HepG2 (cell line): Measurements from ENCODE around the gene ATG4D. TPM values are rescaled to one million over a fixed set of nuclear protein-coding genes. Genes with fewer than 3 reads are reported as not detected.

Experiments
- ATAC-seq: fragments of 200-7000 bp; cut with Tn5 transposase; 3 replicates; pipeline ENCODE4 v1.9.1; 2020; ENCODE audit warnings: mild to moderate bottlenecking, moderate library complexity
- BruUV-seq: library from RNA; stranded (reverse); fragments of 400-500 nt; replicated peaks from 2 replicates; lab custom pipeline; 2021; lab: Mats Ljungman, UMichigan
- CTCF ChIA-PET: fragments of 300-600 bp; formaldehyde crosslinking; extraction: SDS; loops from one replicate; lab custom pipeline; 2021; ENCODE audit warnings: low total read pairs, inconsistent platforms, low intra/inter-chr PET ratio; lab: Yijun Ruan, JAX
- POLR2A ChIA-PET: fragments of 350-600 bp; sonication (Branson Sonifier 250); formaldehyde crosslinking; loops from one replicate; lab custom pipeline; 2020; ENCODE audit warnings: antibody characterized with exemption, inconsistent platforms; lab: Yijun Ruan, JAX
- DNase-seq: peaks from one replicate; pipeline ENCODE4 v3.0.0-alpha.2; 2015; ENCODE audit warnings: low spot score
- FAIRE-seq: peaks from 3 replicates; lab custom pipeline; 2011; peaks lifted over from hg19 to GRCh38; lab: Jason Lieb, UNC
- H2AFZ ChIP-seq: one replicate; pipeline ENCODE4 v1.6.1; 2011; ENCODE audit warnings: low read length, inconsistent platforms
- H3K27ac ChIP-seq: fragments of 300-600 bp; 3 replicates; pipeline ENCODE4 v1.8.0; 2011; ENCODE audit warnings: mixed run types, mild to moderate bottlenecking, mixed read lengths, low read length, inconsistent platforms; ENCODE audit not compliant: insufficient read depth; ENCODE audit errors: extremely low read length
- H3K27me3 ChIP-seq, 2 experiments: fragments of 200-600 bp in 1 of 2; 2 replicates in 1 of 2; 3 replicates in 1 of 2; pipeline versions ENCODE4 v1.6.0 to v1.8.0; 2011; ENCODE audit warnings: low read length in 2 of 2, mild to moderate bottlenecking in 2 of 2, moderate library complexity in 2 of 2, inconsistent platforms in 1 of 2; ENCODE audit not compliant: insufficient read depth in 2 of 2, control insufficient read depth in 1 of 2
- H3K36me3 ChIP-seq, 2 experiments: fragments of 200-600 bp in 1 of 2; replicated peaks in 1 of 2; 2 replicates in 1 of 2; 3 replicates in 1 of 2; pipeline versions ENCODE4 v1.5.1 to v1.8.0; 2011; ENCODE audit warnings: low read length in 2 of 2, inconsistent platforms in 1 of 2; ENCODE audit not compliant: insufficient read depth in 2 of 2, control insufficient read depth in 1 of 2
- H3K4me1 ChIP-seq: 2 replicates; pipeline ENCODE4 v1.5.1; 2012; ENCODE audit warnings: low read length, inconsistent platforms; ENCODE audit not compliant: insufficient read depth
- H3K4me2 ChIP-seq: 2 replicates; pipeline ENCODE4 v1.6.0; 2011; ENCODE audit warnings: low read depth, low read length, inconsistent platforms
- H3K4me3 ChIP-seq, 3 experiments: fragments of 200-600 bp in 1 of 3; sonication (generic), shearing (Covaris generic) in 1 of 3; replicated peaks in 1 of 3; 2 replicates each; pipeline ENCODE4 v1.5.1; 2011 to 2016; ENCODE audit warnings: low read length in 3 of 3, inconsistent platforms in 2 of 3, low read depth in 2 of 3, mild to moderate bottlenecking in 2 of 3, control low read depth in 1 of 3, mixed read lengths in 1 of 3; ENCODE audit not compliant: insufficient read depth in 1 of 3
- H3K79me2 ChIP-seq: one replicate; pipeline ENCODE4 v1.6.1; 2011; ENCODE audit warnings: low read length, inconsistent platforms; ENCODE audit not compliant: insufficient read depth
- H3K9ac ChIP-seq: 2 replicates; pipeline ENCODE4 v1.6.0; 2011; ENCODE audit warnings: mild to moderate bottlenecking, low read depth, low read length, inconsistent platforms; ENCODE audit not compliant: insufficient read depth
- H3K9me3 ChIP-seq: 2 replicates; pipeline ENCODE4 v1.5.1; 2012; ENCODE audit warnings: mild to moderate bottlenecking, low read length
- H4K20me1 ChIP-seq: 2 replicates; pipeline ENCODE4 v1.6.0; 2011; ENCODE audit warnings: inconsistent platforms, mild to moderate bottlenecking, low read length, moderate library complexity; ENCODE audit not compliant: insufficient read depth
- AKAP8 ChIP-seq: sonication (generic); formaldehyde crosslinking; IDR thresholded peaks from 2 replicates; pipeline ENCODE4 v1.5.1; 2020; ENCODE audit warnings: mild to moderate bottlenecking, missing genetic modification reagents
- DR1 ChIP-seq: sonication (generic); formaldehyde crosslinking; IDR thresholded peaks from 2 replicates; pipeline ENCODE4 v1.8.0; 2021; ENCODE audit warnings: mild to moderate bottlenecking, missing genetic modification reagents, inconsistent platforms
- SRF ChIP-seq: IDR thresholded peaks from 2 replicates; pipeline ENCODE4 v1.6.1; 2011; ENCODE audit warnings: mild to moderate bottlenecking, low read depth, low read length, moderate library complexity
- ZNF12 ChIP-seq: sonication (generic); formaldehyde crosslinking; IDR thresholded peaks from 2 replicates; pipeline ENCODE4 v1.5.0; 2020; ENCODE audit warnings: missing genetic modification reagents
- ZNF572 ChIP-seq: sonication (generic); formaldehyde crosslinking; IDR thresholded peaks from 2 replicates; pipeline ENCODE4 v1.5.1; 2020; ENCODE audit warnings: mild to moderate bottlenecking, missing genetic modification reagents
- ZNF770 ChIP-seq: sonication (generic); formaldehyde crosslinking; IDR thresholded peaks from 2 replicates; pipeline ENCODE4 v1.5.0; 2020; ENCODE audit warnings: mild to moderate bottlenecking, missing genetic modification reagents
- WGBS: methylation state at CpG from one replicate; pipeline ENCODE4 v1.1.6; 2017; ENCODE audit warnings: low lambda C conversion rate; 5-methylcytosine and 5-hydroxymethylcytosine counted together
- in situ Hi-C: cut with HindIII; loops from 2 replicates; pipeline ENCODE4 v1.10.0; 2017; ENCODE audit warnings: low pct_unique_long_range_greater_than_20kb; ENCODE audit not compliant: extremely low pct_ligation_motif_present
- intact Hi-C: fragments of 100-400 bp; cut with micrococcal nuclease; formaldehyde crosslinking; loops from one replicate; pipeline ENCODE4 v1.10.0; 2022; ENCODE audit not compliant: unreplicated experiment
- polyA plus RNA-seq, 8 experiments: library from polyadenylated mRNA; depleted of rRNA in 3 of 8; stranded (reverse) in 7 of 8; unstranded in 1 of 8; fragments of >200 nt; fragmentation: Illumina TruSeq in 4 of 8; extraction: Trizol in 4 of 8; gene quantifications; 2 replicates each; pipeline versions ENCODE4 v1.2.1 to v1.2.3, GENCODE V29; 2011 to 2016; ENCODE audit warnings: low read depth in 4 of 8, missing spikeins in 1 of 8, mixed read lengths in 1 of 8; ENCODE audit not compliant: insufficient read depth in 1 of 8
- total RNA-seq, 5 experiments: library from RNA; depleted of rRNA; stranded (reverse); fragments of >200 nt; fragmentation: Illumina TruSeq; extraction: Trizol; gene quantifications; 2 replicates each; pipeline ENCODE4 v1.2.3, GENCODE V29; 2016; ENCODE audit warnings: low read depth in 1 of 5
- TF ChIP-seq, protein P1 (sequence below): sonication (generic); formaldehyde crosslinking; IDR thresholded peaks from 2 replicates; pipeline ENCODE4 v1.8.1; 2023; ENCODE audit warnings: mild to moderate bottlenecking, missing genetic modification reagents

Gene ATG4D
- total and polyA plus RNA-seq, 2 of the 13 experiments (the other 11 are each of a cell fraction or from before 2014, with no cell fraction given) = 17.8 to 19.0 TPM

GRCh38 chr19:10532457-10532856, 11.2 kb upstream of the ATG4D start:
- Histone ChIP-seq H3K9ac (no peak overlapping the region), H3K79me2 (no peaks in the 10 kb centered on the region), H3K36me3 (no peaks in the 10 kb centered on the region), H3K9me3 (no peaks in the 10 kb centered on the region), H3K4me1 (peaks cover 20% of the 10 kb centered on the region; the same call in 1 of the 2 replicates), H3K27me3 (peaks cover 1 to 5% of the 10 kb centered on the region in 2 experiments; a peak in 1 of 5 replicates), H3K4me2 (no peak overlapping the region), H4K20me1 (no peaks in the 10 kb centered on the region), H2AFZ (no peak overlapping the region), H3K4me3 (no peak overlapping the region), H3K27ac (no peak overlapping the region)
- ChIA-PET POLR2A (no interaction called here), CTCF (no interaction called here)
- no peak for TF ChIP-seq ZNF572 (CRISPR knock-in tag)
- TF ChIP-seq SRF = no peak
- TF ChIP-seq, protein P1, sequence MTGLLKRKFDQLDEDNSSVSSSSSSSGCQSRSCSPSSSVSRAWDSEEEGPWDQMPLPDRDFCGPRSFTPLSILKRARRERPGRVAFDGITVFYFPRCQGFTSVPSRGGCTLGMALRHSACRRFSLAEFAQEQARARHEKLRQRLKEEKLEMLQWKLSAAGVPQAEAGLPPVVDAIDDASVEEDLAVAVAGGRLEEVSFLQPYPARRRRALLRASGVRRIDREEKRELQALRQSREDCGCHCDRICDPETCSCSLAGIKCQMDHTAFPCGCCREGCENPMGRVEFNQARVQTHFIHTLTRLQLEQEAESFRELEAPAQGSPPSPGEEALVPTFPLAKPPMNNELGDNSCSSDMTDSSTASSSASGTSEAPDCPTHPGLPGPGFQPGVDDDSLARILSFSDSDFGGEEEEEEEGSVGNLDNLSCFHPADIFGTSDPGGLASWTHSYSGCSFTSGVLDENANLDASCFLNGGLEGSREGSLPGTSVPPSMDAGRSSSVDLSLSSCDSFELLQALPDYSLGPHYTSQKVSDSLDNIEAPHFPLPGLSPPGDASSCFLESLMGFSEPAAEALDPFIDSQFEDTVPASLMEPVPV (CRISPR knock-in tag) = no peak
- TF ChIP-seq DR1 (CRISPR knock-in tag) = no peak
- peak; percentile 99 for TF ChIP-seq ZNF12 (CRISPR knock-in tag)
- DNase-seq (no peak), ATAC-seq (no peak), FAIRE-seq (no peak)
- intact Hi-C loops (no loop called here), in situ Hi-C loops (no loop called here)
- BruUV-seq = no TSS peak
- 71% methylated on average over 1 of the region's 1 CpG for WGBS

GRCh38 chr19:10533646-10534386, 9.9 kb upstream of the ATG4D start:
- no peaks in the 10 kb centered on the region for H3K79me2 ChIP-seq
- in situ Hi-C loops = no loop called here
- ATAC-seq = no peak
- H3K4me2 ChIP-seq = no peak overlapping the region
- H3K9me3 ChIP-seq = no peaks in the 10 kb centered on the region
- BruUV-seq = no TSS peak
- intact Hi-C loops = no loop called here
- H2AFZ ChIP-seq = no peak overlapping the region
- no peak for FAIRE-seq
- no peak overlapping the region for H3K9ac ChIP-seq
- TF ChIP-seq ZNF770 (CRISPR knock-in tag) = peak; percentile 83
- TF ChIP-seq AKAP8 (CRISPR knock-in tag) = no peak
- H3K36me3 ChIP-seq = no peaks in the 10 kb centered on the region
- no peaks in the 10 kb centered on the region for H4K20me1 ChIP-seq
- peaks cover 20% of the 10 kb centered on the region; the same call in 1 of the 2 replicates for H3K4me1 ChIP-seq
- no peak overlapping the region for H3K27ac ChIP-seq
- ChIA-PET POLR2A (no interaction called here), CTCF (no interaction called here)
- peaks cover 1 to 14% of the 10 kb centered on the region in 2 experiments; a peak in 3 of 5 replicates for H3K27me3 ChIP-seq
- no peak for DNase-seq
- no peak overlapping the region for H3K4me3 ChIP-seq
- 51% methylated on average over 10 of the region's 10 CpGs for WGBS
